SU-DHL-6 (cell line): ENCODE measurements around the gene ME3.

Experiments used
- H2AFZ ChIP-seq: fragments of 200-600 bp; sonication (generic); 2 replicates; pipeline ENCODE4 v1.6.1; 2014; ENCODE audit warnings: low read depth, mild to moderate bottlenecking, moderate library complexity, mixed read lengths, antibody characterized with exemption, low read length; ENCODE audit not compliant: severe bottlenecking
- H3F3A ChIP-seq: fragments of 200-600 bp; shearing (Covaris generic); 2 replicates; pipeline ENCODE4 v1.6.0; 2016; ENCODE audit warnings: antibody characterized with exemption, mild to moderate bottlenecking; ENCODE audit not compliant: insufficient read depth
- H3K27ac ChIP-seq: fragments of 200-600 bp; sonication (generic); 2 replicates; pipeline ENCODE4 v1.5.1; 2016; ENCODE audit warnings: low read depth, mild to moderate bottlenecking, low read length, moderate library complexity, mixed read lengths
- H3K27me3 ChIP-seq: fragments of 200-600 bp; sonication (generic), shearing (Covaris generic); 2 replicates; pipeline ENCODE4 v1.6.0; 2014; ENCODE audit warnings: mild to moderate bottlenecking, low read length
- H3K36me3 ChIP-seq: fragments of 200-600 bp; sonication (generic); 2 replicates; pipeline ENCODE4 v1.6.1; 2014; ENCODE audit warnings: mild to moderate bottlenecking, low read length, mixed read lengths
- H3K4me2 ChIP-seq: fragments of 300-600, 200-600 bp; shearing (Covaris generic), sonication (generic); 2 replicates; pipeline ENCODE4 v1.6.0; 2014; ENCODE audit warnings: low read length, low read depth, mild to moderate bottlenecking; ENCODE audit not compliant: poor library complexity, severe bottlenecking
- H3K4me3 ChIP-seq: fragments of 200-600 bp; sonication (generic); 2 replicates; pipeline ENCODE4 v1.5.1; 2014; ENCODE audit warnings: antibody characterized with exemption, low read length, mild to moderate bottlenecking, mixed read lengths; ENCODE audit not compliant: insufficient read depth, poor library complexity, severe bottlenecking
- H3K79me2 ChIP-seq: fragments of 200-600 bp; sonication (generic); 2 replicates; pipeline ENCODE4 v1.6.1; 2014; ENCODE audit warnings: mild to moderate bottlenecking, low read length, moderate library complexity; ENCODE audit not compliant: insufficient read depth
- H3K9ac ChIP-seq: fragments of 200-600 bp; sonication (generic); 2 replicates; pipeline ENCODE4 v1.7.0; 2014; ENCODE audit warnings: mild to moderate bottlenecking, low read length
- H3K9me2 ChIP-seq: fragments of 200-600 bp; sonication (generic); replicated peaks from 2 replicates; pipeline ENCODE4 v1.6.1; 2014; ENCODE audit warnings: low read length; ENCODE audit not compliant: insufficient read depth
- H3K9me3 ChIP-seq: fragments of 200-600 bp; sonication (generic); 2 replicates; pipeline ENCODE4 v1.6.1; 2014; ENCODE audit warnings: low read length, mixed read lengths; ENCODE audit not compliant: insufficient read depth
- H4K20me1 ChIP-seq: fragments of 200-600 bp; sonication (generic); 2 replicates; pipeline ENCODE4 v1.6.1; 2014; ENCODE audit warnings: low read depth, mild to moderate bottlenecking, antibody characterized with exemption, low read length, moderate library complexity, mixed read lengths
- EZH2phosphoT487 ChIP-seq: fragments of 200-600 bp; sonication (generic), shearing (Covaris generic); conservative IDR thresholded peaks from 2 replicates; pipeline ENCODE4 v1.6.1; 2018; ENCODE audit warnings: mild to moderate bottlenecking, antibody characterized with exemption, low read length, moderate library complexity, mixed read lengths
- TF ChIP-seq, protein P1 (sequence below): fragments of 200-600 bp; sonication (generic); IDR thresholded peaks from one replicate; pipeline ENCODE4 v1.5.1; 2017; ENCODE audit warnings: antibody characterized with exemption, mild to moderate bottlenecking, low read length, moderate library complexity; ENCODE audit not compliant: insufficient read depth, poor library complexity, severe bottlenecking

The ME3 gene

DNA sequence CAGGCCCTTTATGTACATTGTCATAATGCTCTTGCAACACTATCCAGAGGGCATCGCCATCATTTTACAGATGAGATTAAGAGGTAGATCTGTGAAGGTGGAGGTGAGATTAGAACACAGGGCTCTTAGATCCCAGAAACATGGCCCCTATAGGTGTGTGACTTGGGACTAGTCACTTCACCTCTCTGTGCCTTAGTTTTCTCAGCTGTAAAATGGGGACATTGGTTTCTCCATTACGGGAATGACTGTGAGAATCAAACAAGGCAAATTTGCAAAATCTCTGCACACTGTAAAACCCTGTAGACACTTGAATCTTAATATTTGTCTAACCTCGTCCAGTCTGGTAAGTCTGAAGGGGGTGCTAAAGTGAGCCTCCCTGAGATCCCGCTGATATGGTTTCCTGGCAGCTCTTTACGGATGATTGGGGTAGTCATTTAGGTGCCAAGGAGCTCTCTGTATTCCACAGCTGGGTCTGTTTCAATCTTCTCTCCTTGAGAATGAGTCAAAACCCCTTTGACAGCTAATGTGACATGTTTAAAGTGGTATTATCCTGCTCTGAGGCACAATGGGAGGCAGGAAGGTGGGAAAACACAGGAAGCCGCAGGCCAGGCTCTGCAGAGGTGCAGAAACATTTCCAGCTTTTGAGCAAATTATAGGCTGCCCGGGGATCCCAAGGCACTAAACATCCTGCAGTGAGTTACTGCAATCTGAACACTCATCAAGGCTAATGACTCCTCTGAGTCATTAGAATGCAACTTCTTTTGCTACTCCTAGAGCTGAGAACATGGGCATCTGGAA is 156.9 kb downstream of the ME3 start:
- Histone ChIP-seq H3K27me3 (no peaks in the 10 kb centered on the region), H4K20me1 (no peaks in the 10 kb centered on the region), H3K9ac (no peak overlapping the region), H3K36me3 (no peaks in the 10 kb centered on the region), H3K27ac (no peak overlapping the region), H2AFZ (no peak overlapping the region), H3K9me3 (no peaks in the 10 kb centered on the region), H3K4me2 (no peak overlapping the region), H3F3A (no peaks in the 10 kb centered on the region), H3K4me3 (no peak overlapping the region), H3K79me2 (no peaks in the 10 kb centered on the region), H3K9me2 (no peaks in the 10 kb centered on the region)
- TF ChIP-seq, protein P1, sequence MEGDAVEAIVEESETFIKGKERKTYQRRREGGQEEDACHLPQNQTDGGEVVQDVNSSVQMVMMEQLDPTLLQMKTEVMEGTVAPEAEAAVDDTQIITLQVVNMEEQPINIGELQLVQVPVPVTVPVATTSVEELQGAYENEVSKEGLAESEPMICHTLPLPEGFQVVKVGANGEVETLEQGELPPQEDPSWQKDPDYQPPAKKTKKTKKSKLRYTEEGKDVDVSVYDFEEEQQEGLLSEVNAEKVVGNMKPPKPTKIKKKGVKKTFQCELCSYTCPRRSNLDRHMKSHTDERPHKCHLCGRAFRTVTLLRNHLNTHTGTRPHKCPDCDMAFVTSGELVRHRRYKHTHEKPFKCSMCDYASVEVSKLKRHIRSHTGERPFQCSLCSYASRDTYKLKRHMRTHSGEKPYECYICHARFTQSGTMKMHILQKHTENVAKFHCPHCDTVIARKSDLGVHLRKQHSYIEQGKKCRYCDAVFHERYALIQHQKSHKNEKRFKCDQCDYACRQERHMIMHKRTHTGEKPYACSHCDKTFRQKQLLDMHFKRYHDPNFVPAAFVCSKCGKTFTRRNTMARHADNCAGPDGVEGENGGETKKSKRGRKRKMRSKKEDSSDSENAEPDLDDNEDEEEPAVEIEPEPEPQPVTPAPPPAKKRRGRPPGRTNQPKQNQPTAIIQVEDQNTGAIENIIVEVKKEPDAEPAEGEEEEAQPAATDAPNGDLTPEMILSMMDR = no peak
- TF ChIP-seq EZH2phosphoT487 = no peak

DNA sequence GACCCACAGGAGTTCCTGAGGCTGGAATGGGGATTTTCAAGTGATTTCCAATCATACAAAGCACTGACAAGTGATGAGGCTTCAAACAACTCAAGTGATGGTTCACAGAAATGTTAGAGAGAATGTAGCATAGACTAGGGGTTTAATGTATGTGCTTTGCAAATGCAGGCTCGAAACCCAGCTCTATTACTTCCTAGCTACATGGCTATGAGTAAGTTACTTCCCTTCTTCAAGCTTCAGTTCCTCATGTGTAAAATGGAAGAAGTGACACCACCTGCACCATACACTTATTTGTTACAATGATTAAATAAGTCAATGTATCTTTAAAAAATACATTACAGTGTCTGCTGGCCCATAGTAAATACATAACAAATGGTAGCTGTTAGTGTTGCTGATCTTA is 158.0 kb downstream of the ME3 start:
- Histone ChIP-seq H3K9me3 (no peaks in the 10 kb centered on the region), H3K79me2 (no peaks in the 10 kb centered on the region), H3K36me3 (no peaks in the 10 kb centered on the region), H3K27me3 (no peaks in the 10 kb centered on the region), H3K4me3 (no peak overlapping the region), H2AFZ (no peak overlapping the region), H3K9ac (no peak overlapping the region), H4K20me1 (no peaks in the 10 kb centered on the region), H3K27ac (no peak overlapping the region), H3K4me2 (no peak overlapping the region), H3K9me2 (no peaks in the 10 kb centered on the region), H3F3A (no peaks in the 10 kb centered on the region)
- TF ChIP-seq, protein P1 = no peak
- TF ChIP-seq EZH2phosphoT487 = no peak

DNA sequence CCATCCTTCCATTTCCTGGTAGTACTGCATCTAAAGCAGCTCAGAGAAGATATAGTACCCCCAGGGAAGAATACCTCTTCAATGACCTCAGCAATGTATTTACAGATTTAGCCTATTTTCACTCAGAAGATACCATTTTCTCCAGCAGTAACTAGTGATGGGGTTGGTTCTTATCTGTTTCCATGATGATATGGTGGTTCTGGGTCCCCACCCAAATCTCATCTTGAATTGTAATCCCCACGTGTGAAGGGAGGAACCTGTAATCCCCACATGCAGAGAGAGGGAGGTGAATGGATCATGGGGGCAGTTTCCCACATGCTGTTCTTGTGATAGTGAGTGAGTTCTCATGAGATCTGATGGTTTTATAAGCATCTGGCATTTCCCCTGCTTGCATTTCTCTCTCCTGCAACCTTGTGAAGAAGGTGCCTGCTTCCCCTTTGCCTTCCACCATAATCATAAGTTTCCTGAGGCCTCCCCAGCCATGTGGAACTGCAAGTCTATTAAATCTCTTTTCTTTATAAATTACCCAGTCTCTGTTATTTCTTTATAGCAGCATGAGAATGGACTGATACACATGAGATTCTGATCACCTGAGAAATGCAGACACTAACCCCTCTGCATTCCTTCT is 158.6 kb downstream of the ME3 start:
- Histone ChIP-seq H3K9me2 (no peaks in the 10 kb centered on the region), H3K4me2 (no peak overlapping the region), H3K27ac (no peak overlapping the region), H3K36me3 (no peaks in the 10 kb centered on the region), H3K9me3 (no peaks in the 10 kb centered on the region), H3K4me3 (no peak overlapping the region), H4K20me1 (no peaks in the 10 kb centered on the region), H2AFZ (no peak overlapping the region), H3K27me3 (no peaks in the 10 kb centered on the region), H3F3A (no peaks in the 10 kb centered on the region), H3K9ac (no peak overlapping the region), H3K79me2 (no peaks in the 10 kb centered on the region)
- no peak for TF ChIP-seq EZH2phosphoT487
- TF ChIP-seq, protein P1 = no peak
